ENCODE data around the gene PPFIBP2. TPM values are rescaled to one million over a fixed set of nuclear protein-coding genes. Genes with fewer than 3 reads are reported as not detected.
"Not testable (repeated sequence)": the region's sequence is repeated elsewhere in the genome, so short reads cannot be mapped to it uniquely, and the experiment has no call there.

PPFIBP2 gene
- total RNA-seq, 1 experiment from 2014 or later = 5.0 TPM

DNA sequence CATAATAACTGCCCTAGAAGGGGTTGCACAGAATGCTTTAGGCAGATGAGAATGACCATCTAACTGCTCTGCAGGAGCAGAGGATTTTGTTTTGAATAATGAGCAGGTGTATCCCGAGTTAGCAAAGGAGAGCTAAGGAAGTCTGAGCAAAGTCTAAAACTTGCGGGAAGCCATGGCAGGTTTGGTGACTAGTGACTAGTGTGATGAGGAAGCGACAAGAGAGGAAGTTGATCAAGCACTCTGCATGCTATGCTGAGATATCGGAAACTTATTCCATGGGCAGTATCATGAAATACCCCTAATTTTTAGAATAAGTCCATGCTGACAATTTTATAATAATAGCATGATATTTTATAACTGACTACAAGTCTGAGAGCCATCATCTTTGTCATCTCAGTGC, 15.6 kb upstream of the PPFIBP2 start:
- DNase-seq (ENCODE audit: low read depth) = no peak

GRCh38 chr11:7499081-7499480, 14.7 kb upstream of the PPFIBP2 start:
- no peak for DNase-seq (ENCODE audit: low read depth)

- DNase-seq (ENCODE audit: low read depth) = no peak
Measured at GRCh38 chr11:7500251-7500650, 13.5 kb upstream of the PPFIBP2 start.

GRCh38 chr11:7501251-7501650, 12.5 kb upstream of the PPFIBP2 start:
- DNase-seq (ENCODE audit: low read depth) = no peak

DNA sequence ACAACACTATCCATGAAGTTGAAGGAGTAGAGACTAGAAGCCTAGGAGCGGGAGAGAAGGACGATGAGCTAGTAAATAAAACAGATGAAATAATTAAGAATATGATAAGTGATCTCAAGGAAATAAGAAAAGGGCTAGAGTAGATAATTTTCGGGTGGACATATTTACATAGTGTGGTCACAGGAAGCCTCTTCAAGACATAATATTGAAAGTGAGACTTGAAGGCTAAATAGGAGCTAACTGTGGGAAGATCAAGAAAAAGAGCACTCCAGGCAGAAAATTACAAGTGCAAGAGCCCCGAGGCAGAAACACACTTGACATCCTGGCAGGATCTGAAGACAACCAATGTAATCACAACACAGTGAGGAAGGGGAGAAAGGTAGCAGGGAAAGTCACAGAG, 11.9 kb upstream of the PPFIBP2 start:
- DNase-seq (ENCODE audit: low read depth) = no peak

GRCh38 chr11:7506243-7506642, 7.6 kb upstream of the PPFIBP2 start:
- DNase-seq (ENCODE audit: low read depth) = no peak

DNA sequence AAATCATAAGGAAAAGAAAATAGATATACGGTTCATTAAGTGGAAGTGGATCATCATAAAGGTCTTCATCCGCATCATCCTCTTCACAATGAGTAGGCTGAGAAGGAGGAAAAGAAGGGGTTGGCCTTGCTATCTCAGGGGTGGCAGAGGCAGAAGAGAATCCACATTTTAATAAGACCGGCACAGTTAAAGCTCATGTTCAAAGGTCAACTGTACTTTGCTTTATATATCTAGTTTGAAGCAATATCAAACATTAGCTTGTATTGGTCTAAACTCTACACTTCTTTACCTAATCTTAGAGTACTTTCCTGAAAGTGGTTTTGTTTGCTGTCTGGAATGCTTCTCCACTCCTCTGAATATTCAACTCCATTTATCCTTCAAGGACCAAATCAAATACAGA, 5.7 kb upstream of the PPFIBP2 start:
- no peak for DNase-seq (ENCODE audit: low read depth)

DNA sequence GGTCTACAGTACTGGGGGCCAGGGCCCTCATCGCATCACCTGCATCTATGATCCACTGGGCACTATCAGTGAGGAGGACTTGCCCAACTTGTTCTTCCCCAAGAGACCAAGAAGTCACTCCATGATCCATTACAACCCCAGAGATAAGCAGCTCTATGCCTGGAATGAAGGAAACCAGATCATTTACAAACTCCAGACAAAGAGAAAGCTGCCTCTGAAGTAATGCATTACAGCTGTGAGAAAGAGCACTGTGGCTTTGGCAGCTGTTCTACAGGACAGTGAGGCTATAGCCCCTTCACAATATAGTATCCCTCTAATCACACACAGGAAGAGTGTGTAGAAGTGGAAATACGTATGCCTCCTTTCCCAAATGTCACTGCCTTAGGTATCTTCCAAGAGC, 3.8 kb upstream of the PPFIBP2 start:
- DNase-seq (ENCODE audit: low read depth) = no peak

GRCh38 chr11:7511401-7511800, 2.4 kb upstream of the PPFIBP2 start:
- peak; percentile 50 for DNase-seq (ENCODE audit: low read depth)

- peak; percentile 7 for DNase-seq (ENCODE audit: low read depth)
Measured at GRCh38 chr11:7512525-7513233, 1.1 kb upstream of the PPFIBP2 start.

DNA sequence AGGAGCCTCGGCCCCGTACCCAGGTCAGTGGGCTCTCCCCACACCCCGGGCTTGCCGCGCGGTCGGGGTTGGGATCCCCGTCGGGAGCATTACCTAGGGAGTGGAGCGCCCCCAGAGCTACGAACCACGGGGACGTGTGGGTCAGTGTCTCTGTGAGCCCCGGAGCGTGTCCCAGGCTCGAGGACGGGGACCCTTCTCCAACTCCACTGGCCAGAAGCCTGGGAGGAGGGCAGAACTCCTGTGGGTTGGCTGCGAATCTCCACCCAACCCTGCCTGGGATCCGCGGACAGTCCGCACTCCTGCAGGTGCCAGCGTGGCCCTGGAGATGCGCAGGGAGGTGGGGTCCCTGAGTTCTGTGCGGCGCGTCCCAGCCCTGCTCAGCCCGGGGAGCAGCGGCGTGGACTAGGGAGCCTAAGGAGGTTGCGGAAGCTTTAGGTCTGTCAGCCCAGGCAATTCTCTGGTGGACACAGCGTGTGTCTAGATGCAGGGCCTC, 346 bp downstream of the PPFIBP2 start:
- no peak for DNase-seq (ENCODE audit: low read depth)

GRCh38 chr11:7515447-7515886, 1.7 kb downstream of the PPFIBP2 start:
- DNase-seq (ENCODE audit: low read depth) = no peak

DNA sequence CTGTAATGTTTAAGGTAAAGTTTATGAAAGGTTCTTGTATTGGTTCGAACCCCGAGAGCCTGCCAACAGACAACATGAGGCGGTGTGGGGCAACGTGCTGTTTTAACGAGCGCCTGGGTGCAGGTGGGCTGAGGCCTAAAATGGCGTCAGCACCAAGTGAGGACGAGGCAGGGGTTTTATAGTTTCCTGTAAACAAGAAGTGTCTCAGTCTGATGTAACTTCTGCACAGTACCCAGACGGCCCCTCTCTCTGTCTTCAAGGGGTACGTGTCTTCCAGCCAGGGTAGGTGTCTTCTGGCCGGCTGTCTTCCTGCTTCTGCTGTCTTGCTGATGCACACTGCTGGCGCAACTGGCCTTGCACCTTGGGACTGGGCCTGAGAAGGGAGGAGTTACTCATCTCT, 2.7 kb downstream of the PPFIBP2 start:
- DNase-seq (ENCODE audit: low read depth) = no peak

DNA sequence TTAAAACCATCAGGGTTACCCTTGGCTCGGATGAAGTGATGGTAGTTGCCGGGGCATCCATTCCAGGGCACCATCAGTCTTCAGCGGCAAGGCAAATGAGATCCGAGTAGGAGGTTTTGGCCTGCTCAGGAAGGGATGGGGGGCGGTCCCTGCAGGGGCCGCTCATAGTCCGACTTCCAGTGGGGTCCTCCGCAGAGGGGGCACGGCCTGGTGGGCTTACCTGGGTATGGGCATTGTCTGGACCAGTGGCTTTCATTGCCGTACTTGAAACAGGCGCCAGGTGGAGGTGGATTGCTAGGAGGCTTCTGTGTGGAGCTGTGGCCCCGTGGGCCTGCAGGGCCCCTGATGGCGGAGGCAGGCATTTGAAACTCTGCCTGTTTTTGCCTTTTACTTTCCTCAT, 3.9 kb downstream of the PPFIBP2 start:
- not testable (repeated sequence) for DNase-seq (ENCODE audit: low read depth)

- no peak for DNase-seq (ENCODE audit: low read depth)
Measured at GRCh38 chr11:7518811-7519562, 5.2 kb downstream of the PPFIBP2 start.

DNA sequence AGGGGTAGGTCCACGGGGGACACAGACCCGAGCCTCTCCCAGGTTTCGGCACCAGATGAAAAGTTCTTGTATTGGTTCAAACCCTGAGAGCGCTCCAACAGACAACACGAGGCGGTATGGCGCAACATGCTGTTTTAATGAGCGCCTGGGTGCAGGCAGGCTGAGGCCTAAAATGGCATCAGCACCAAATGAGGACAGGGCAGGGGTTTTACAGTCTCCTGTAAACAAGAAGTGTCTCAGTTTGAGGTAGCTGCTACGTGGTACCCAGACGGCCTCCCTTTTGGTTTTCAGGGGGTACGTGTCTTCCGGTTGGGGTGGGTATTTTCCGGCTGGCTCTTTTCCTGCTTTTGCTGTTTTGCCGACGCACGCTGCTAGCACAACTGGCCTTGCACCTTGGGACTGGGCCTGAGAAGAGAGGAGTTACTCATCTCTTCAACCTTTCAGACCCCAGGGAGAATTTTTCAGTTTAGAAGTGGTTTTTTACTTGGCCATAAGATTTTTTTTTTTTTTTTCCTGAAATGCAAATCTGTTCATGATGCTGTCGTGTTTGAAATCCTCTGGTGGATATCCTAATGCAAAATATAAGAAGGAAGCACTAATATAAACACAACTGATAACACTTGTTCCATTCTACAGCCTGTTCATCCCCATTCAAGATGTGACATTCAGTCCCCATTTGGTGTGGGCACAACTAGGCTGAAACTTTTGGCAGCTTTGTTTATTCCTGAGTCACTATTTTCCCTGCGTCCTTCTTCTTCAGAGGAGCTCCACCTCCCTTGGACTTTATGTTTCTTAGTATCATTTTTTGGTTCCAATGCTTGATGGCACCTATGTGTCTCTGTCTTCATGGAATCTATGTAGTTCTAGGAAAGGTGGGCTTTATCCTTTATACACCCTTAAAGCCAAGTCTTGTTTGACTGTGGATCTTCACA, 6.5 kb downstream of the PPFIBP2 start:
- DNase-seq (ENCODE audit: low read depth) = no peak

GRCh38 chr11:7520981-7521487, 7.2 kb downstream of the PPFIBP2 start:
- no peak for DNase-seq (ENCODE audit: low read depth)

DNA sequence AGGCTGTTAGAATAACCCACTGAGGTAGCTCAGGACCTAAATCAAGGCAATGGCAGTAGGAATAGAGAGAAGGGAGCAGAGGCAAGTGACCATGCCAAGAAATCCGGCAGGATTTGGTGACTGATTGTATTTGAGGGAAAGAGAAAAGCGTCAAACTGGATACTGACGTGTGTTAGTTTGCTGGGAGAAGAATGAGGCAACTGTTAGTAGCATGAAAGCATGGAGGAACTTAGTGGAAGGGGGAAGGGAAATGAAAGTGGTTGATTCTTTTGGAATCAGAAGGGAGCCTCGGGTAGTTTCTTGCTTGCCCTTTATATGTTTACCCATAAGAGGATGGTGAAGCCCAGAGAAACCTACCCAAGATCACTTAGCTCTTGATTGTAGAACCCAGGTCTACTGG, 8.3 kb downstream of the PPFIBP2 start:
- no peak for DNase-seq (ENCODE audit: low read depth)

GRCh38 chr11:7522546-7522945, 8.7 kb downstream of the PPFIBP2 start:
- DNase-seq (ENCODE audit: low read depth) = no peak

DNA sequence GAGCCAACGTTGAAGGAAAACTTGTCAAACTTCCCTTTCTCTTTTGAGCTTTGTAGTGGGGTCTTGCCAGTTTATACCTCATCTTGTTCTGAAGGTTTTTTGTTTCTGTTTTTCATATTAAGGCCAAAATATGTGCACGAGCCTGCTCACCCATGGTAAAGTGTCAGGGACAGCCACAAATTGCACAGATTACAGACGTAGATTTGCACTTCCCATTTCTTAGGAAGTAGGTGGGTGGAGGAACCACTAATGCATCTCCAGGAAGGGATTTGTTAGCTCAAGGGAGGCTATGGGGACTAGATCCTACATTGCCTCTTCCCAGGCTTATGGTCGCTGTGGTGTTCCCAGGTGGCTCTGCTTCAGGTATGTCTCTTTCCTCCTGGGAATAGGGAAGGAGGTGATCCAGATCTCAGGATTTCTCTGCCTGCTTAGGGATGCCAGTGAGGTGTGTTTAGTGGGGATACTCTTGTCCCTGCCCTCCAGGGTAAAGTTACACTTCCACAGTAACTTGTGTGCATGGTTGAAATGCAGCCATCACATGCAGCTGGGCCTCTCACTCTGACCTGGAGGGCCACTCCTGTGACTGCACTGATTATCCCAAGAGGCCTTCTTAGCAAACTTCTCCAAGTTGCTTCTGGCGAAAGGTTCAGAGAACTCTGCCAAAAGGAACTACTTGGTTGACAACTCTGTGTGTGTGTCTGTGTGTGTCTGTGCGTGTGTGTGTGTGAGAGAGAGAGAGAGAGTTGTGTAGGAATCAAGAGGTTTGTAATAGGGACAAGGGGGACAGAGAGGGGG, 9.8 kb downstream of the PPFIBP2 start:
- no peak for DNase-seq (ENCODE audit: low read depth)
